ENCODE results near the gene UBE4A. TPM values are rescaled to one million over a fixed set of nuclear protein-coding genes. Genes with fewer than 3 reads are reported as not detected.

The UBE4A gene
- total and polyA plus RNA-seq, 2 donors (not counting 1 experiment from before 2014, with no cell fraction given), result 21.8 to 37.0 TPM

DNA sequence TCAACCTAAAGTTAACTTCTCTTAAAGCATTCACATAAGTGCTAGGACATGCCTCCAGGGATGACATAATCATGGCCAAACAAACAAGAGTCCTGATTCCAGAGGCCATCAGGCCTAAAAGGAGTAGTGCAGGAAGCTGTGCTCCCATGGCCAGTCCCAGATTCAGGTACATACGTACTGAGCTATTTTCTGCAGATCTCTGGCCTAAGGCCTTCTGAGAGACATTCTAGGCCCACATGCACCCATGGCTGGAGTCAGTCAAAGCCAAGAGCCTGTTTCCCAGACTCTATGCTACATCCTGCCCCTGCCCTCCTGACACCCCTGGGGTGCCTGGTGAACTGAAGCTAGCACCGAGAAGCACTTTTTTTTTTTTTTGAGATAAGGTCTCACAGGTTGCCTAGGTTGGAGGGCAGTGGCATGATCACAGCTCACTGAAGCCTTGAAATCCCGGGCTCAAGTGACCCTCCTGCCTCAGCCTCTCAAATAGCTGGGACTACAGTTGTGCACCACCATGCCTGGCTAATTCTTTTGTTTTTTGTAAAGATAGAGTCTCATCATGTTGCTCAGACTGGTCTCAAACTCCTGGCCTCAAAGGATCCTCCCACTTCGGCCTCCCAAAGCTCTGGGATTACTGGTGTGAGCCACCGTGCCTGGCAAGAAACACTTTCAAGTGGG, 17.4 kb upstream of the UBE4A start:
- Histone ChIP-seq H3K4me1 (ENCODE audit: control insufficient read depth, extremely low read depth, insufficient read depth, low read length) (no peaks in the 10 kb centered on the region), H3K4me3 (replicated peaks in 1 of 4; ENCODE audit: control extremely low read depth in 1 of 4, insufficient read depth in 1 of 4, low read depth in 3 of 4, low read length in 4 of 4) (no peak overlapping the region), H3K9ac (ENCODE audit: insufficient read depth, low read length) (no peak overlapping the region), H3K36me3 (ENCODE audit: control insufficient read depth, insufficient read depth, low read length) (no peaks in the 10 kb centered on the region), H3K9me3 (ENCODE audit: control insufficient read depth, insufficient read depth, low read depth, low read length) (no peaks in the 10 kb centered on the region), H3K4me2 (ENCODE audit: extremely low read depth, insufficient read depth, low read length) (no peak overlapping the region), H4K20me1 (ENCODE audit: control insufficient read depth, extremely low read depth, insufficient read depth, low read length) (no peaks in the 10 kb centered on the region), H2AFZ (ENCODE audit: low read length) (no peak overlapping the region), H3K27ac (ENCODE audit: insufficient read depth, low read length) (no peak overlapping the region), H3K79me2 (ENCODE audit: control insufficient read depth, insufficient read depth, low read length) (no peaks in the 10 kb centered on the region), H3K27me3 (ENCODE audit: control insufficient read depth, insufficient read depth, low read length) (peaks cover 3% of the 10 kb centered on the region)
- TF ChIP-seq EZH2 (IDR thresholded peaks at IDR 0.05; ENCODE audit: low read length, missing control alignments), result no peak
- TF ChIP-seq, protein P1, sequence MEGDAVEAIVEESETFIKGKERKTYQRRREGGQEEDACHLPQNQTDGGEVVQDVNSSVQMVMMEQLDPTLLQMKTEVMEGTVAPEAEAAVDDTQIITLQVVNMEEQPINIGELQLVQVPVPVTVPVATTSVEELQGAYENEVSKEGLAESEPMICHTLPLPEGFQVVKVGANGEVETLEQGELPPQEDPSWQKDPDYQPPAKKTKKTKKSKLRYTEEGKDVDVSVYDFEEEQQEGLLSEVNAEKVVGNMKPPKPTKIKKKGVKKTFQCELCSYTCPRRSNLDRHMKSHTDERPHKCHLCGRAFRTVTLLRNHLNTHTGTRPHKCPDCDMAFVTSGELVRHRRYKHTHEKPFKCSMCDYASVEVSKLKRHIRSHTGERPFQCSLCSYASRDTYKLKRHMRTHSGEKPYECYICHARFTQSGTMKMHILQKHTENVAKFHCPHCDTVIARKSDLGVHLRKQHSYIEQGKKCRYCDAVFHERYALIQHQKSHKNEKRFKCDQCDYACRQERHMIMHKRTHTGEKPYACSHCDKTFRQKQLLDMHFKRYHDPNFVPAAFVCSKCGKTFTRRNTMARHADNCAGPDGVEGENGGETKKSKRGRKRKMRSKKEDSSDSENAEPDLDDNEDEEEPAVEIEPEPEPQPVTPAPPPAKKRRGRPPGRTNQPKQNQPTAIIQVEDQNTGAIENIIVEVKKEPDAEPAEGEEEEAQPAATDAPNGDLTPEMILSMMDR (conservative IDR thresholded peaks at IDR 0.05 in 1 of 2, IDR thresholded peaks at IDR 0.05 in 1 of 2; ENCODE audit: low read depth in 1 of 2, low read length in 2 of 2), result no peak
- DNase-seq (ENCODE audit: low read depth in 2 of 2), result no peak

DNA sequence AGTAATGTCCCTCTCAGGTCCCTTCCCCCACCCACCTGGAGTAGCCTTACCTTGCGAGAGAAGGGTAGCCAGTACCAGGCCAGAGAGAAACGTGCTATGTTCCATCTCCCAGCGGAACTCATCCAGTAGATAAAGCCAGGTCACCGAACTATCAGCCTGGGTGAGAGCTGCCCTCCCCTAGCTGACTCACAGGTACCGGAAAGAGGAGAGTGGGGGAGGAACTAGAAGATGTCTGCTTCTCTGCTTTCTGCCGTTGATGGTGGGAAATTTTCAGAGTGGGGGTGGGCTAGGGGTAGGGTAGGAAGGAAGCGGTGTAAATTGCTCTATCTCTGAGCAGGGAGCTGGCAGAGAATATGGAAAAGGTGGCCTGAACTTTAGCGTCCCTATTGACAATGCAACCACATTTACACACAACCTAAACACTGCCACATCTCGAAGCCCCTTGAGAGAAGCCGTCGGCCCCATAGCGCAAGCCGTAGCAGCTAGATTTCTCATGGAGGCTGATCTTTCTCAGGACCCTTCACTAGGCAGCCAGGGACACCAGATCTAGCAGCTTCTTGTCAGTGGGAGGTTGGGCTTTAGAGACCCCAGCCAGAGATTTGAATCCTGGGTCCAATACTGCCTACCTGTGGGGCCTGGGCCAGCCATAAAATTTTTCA, 16.8 kb upstream of the UBE4A start, which contains the start of gene CD3D:
Gene CD3D (minus strand): TSS at position 203 of the 659 bp plus-strand sequence. CDS start 98 bp downstream, at position 105.
- H3K27me3 ChIP-seq (ENCODE audit: control insufficient read depth, insufficient read depth, low read length), result peaks cover 3% of the 10 kb centered on the region
- no peaks in the 10 kb centered on the region for H3K36me3 ChIP-seq (ENCODE audit: control insufficient read depth, insufficient read depth, low read length)
- no peak for DNase-seq (ENCODE audit: low read depth in 2 of 2)
- H3K9ac ChIP-seq (ENCODE audit: insufficient read depth, low read length), result no peak within 1 kb of the TSS
- H2AFZ ChIP-seq (ENCODE audit: low read length), result no peak within 1 kb of the TSS
- no peak within 1 kb of the TSS for H3K27ac ChIP-seq (ENCODE audit: insufficient read depth, low read length)
- H3K4me3 ChIP-seq (replicated peaks in 1 of 4; ENCODE audit: control extremely low read depth in 1 of 4, insufficient read depth in 1 of 4, low read depth in 3 of 4, low read length in 4 of 4), result no peak within 1 kb of the TSS
- no peaks in the 10 kb centered on the region for H3K79me2 ChIP-seq (ENCODE audit: control insufficient read depth, insufficient read depth, low read length)
- H4K20me1 ChIP-seq (ENCODE audit: control insufficient read depth, extremely low read depth, insufficient read depth, low read length), result no peaks in the 10 kb centered on the region
- H3K4me1 ChIP-seq (ENCODE audit: control insufficient read depth, extremely low read depth, insufficient read depth, low read length), result no peaks in the 10 kb centered on the region
- H3K4me2 ChIP-seq (ENCODE audit: extremely low read depth, insufficient read depth, low read length), result no peak within 1 kb of the TSS
- TF ChIP-seq EZH2 (IDR thresholded peaks at IDR 0.05; ENCODE audit: low read length, missing control alignments), result no peak
- TF ChIP-seq, protein P1 (conservative IDR thresholded peaks at IDR 0.05 in 1 of 2, IDR thresholded peaks at IDR 0.05 in 1 of 2; ENCODE audit: low read depth in 1 of 2, low read length in 2 of 2), result no peak
- no peaks in the 10 kb centered on the region for H3K9me3 ChIP-seq (ENCODE audit: control insufficient read depth, insufficient read depth, low read depth, low read length)

DNA sequence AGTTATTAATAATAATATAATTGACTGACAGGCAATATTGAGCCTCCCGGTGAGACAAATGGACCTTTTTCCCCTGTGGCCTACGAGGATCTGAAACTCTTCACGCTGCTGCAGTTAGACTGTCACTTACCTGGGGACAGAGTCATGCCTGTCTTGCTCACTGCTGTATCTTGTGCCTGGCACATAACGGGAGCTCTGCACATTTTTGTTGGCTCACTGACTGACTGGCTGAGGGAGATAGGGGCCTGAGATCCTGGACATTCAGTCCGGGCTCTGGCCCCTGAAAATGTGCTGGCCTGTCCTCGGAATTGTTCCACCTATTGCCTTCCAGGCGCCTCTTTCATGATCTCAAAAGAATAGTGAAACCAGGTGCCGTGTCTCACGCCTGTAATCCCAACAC, 16.2 kb upstream of the UBE4A start:
- Histone ChIP-seq H4K20me1 (ENCODE audit: control insufficient read depth, extremely low read depth, insufficient read depth, low read length) (no peaks in the 10 kb centered on the region), H3K36me3 (ENCODE audit: control insufficient read depth, insufficient read depth, low read length) (no peaks in the 10 kb centered on the region), H3K4me1 (ENCODE audit: control insufficient read depth, extremely low read depth, insufficient read depth, low read length) (no peaks in the 10 kb centered on the region), H3K27me3 (ENCODE audit: control insufficient read depth, insufficient read depth, low read length) (peaks cover 3% of the 10 kb centered on the region), H3K4me2 (ENCODE audit: extremely low read depth, insufficient read depth, low read length) (no peak overlapping the region), H3K27ac (ENCODE audit: insufficient read depth, low read length) (no peak overlapping the region), H3K79me2 (ENCODE audit: control insufficient read depth, insufficient read depth, low read length) (no peaks in the 10 kb centered on the region), H3K4me3 (replicated peaks in 1 of 4; ENCODE audit: control extremely low read depth in 1 of 4, insufficient read depth in 1 of 4, low read depth in 3 of 4, low read length in 4 of 4) (no peak overlapping the region), H3K9ac (ENCODE audit: insufficient read depth, low read length) (no peak overlapping the region), H3K9me3 (ENCODE audit: control insufficient read depth, insufficient read depth, low read depth, low read length) (no peaks in the 10 kb centered on the region), H2AFZ (ENCODE audit: low read length) (no peak overlapping the region)
- no peak for DNase-seq (ENCODE audit: low read depth in 2 of 2)
- TF ChIP-seq EZH2 (IDR thresholded peaks at IDR 0.05; ENCODE audit: low read length, missing control alignments), result no peak
- TF ChIP-seq, protein P1 (conservative IDR thresholded peaks at IDR 0.05 in 1 of 2, IDR thresholded peaks at IDR 0.05 in 1 of 2; ENCODE audit: low read depth in 1 of 2, low read length in 2 of 2), result no peak

Data from fibroblast of lung (primary cell).